ENCODE measurements around the gene TTC23.
"Not testable (repeated sequence)": the region's sequence is repeated elsewhere in the genome, so short reads cannot be mapped to it uniquely, and the experiment has no call there.

TTC23 gene

GRCh38 chr15:99192181-99192580 is 57.2 kb downstream of the TTC23 start:
- not testable (repeated sequence) for DNase-seq

GRCh38 chr15:99187936-99188335 is 61.4 kb downstream of the TTC23 start:
- DNase-seq, result no peak

- DNase-seq, result no peak
Observed at GRCh38 chr15:99185414-99186130, 63.8 kb downstream of the TTC23 start.

GRCh38 chr15:99182791-99183190 is 66.6 kb downstream of the TTC23 start:
- DNase-seq, result no peak

GRCh38 chr15:99181545-99181971 is 67.8 kb downstream of the TTC23 start:
- no peak for DNase-seq

- no peak for DNase-seq
Observed at GRCh38 chr15:99180964-99181306, 68.4 kb downstream of the TTC23 start.

GRCh38 chr15:99180086-99180963 is 69.1 kb downstream of the TTC23 start:
- no peak for DNase-seq

GRCh38 chr15:99177679-99178078 is 71.7 kb downstream of the TTC23 start:
- DNase-seq, result no peak

GRCh38 chr15:99176757-99177156 is 72.6 kb downstream of the TTC23 start:
- DNase-seq, result no peak

- DNase-seq, result no peak
Observed at GRCh38 chr15:99174567-99175395, 74.6 kb downstream of the TTC23 start.

- DNase-seq, result no peak
Observed at GRCh38 chr15:99172989-99173388, 76.4 kb downstream of the TTC23 start.

- DNase-seq, result no peak
Observed at GRCh38 chr15:99172171-99172570, 77.2 kb downstream of the TTC23 start.

- no peak for DNase-seq
Observed at GRCh38 chr15:99170476-99171065, 78.8 kb downstream of the TTC23 start.

GRCh38 chr15:99169769-99170311 is 79.5 kb downstream of the TTC23 start:
- DNase-seq, result no peak

GRCh38 chr15:99168601-99169580 is 80.5 kb downstream of the TTC23 start:
- no peak for DNase-seq

- no peak for DNase-seq
Observed at GRCh38 chr15:99167640-99168039, 81.7 kb downstream of the TTC23 start.

- DNase-seq, result no peak
Observed at GRCh38 chr15:99167201-99167600, 82.2 kb downstream of the TTC23 start.

- DNase-seq, result no peak
Observed at GRCh38 chr15:99165956-99166689, 83.3 kb downstream of the TTC23 start.

- no peak for DNase-seq
Observed at GRCh38 chr15:99165020-99165790, 84.2 kb downstream of the TTC23 start.

GRCh38 chr15:99164119-99164518 is 85.3 kb downstream of the TTC23 start:
- DNase-seq, result no peak

Data from effector CD8-positive, alpha-beta T cell (primary cell).